Esophagus (tissue), 2 donors: ENCODE data around the gene PLXNC1. TPM values are rescaled to one million over a fixed set of nuclear protein-coding genes. Genes with fewer than 3 reads are reported as not detected.

Experiments used
- H3K27ac ChIP-seq, 2 donors: one replicate each; pipeline ENCODE4 v1.5.1; 2013; ENCODE audit warnings: low read depth in 2 of 2, mild to moderate bottlenecking in 2 of 2, inconsistent platforms in 1 of 2, low read length in 1 of 2, moderate library complexity in 1 of 2
- H3K27me3 ChIP-seq, 2 donors: one replicate each; pipeline ENCODE4 v1.6.1; 2013; ENCODE audit warnings: low read length in 2 of 2, control low read depth in 1 of 2, mild to moderate bottlenecking in 1 of 2; ENCODE audit not compliant: insufficient read depth in 2 of 2, control insufficient read depth in 1 of 2
- H3K36me3 ChIP-seq, 2 donors: one replicate each; pipeline ENCODE4 v1.6.1; 2013; ENCODE audit warnings: low read length in 1 of 2; ENCODE audit not compliant: control insufficient read depth in 2 of 2, insufficient read depth in 2 of 2
- H3K4me1 ChIP-seq, 2 donors: one replicate each; pipeline ENCODE4 v1.6.1; 2013; ENCODE audit warnings: low read length in 1 of 2; ENCODE audit not compliant: control insufficient read depth in 2 of 2, insufficient read depth in 2 of 2
- H3K4me3 ChIP-seq, 2 donors: one replicate each; pipeline ENCODE4 v1.5.1; 2013; ENCODE audit warnings: low read length in 2 of 2, mild to moderate bottlenecking in 2 of 2, low read depth in 1 of 2, moderate library complexity in 1 of 2
- H3K9me3 ChIP-seq, 2 donors: one replicate each; pipeline ENCODE4 v1.6.1; 2013; ENCODE audit warnings: mild to moderate bottlenecking in 2 of 2, low read depth in 1 of 2, low read length in 1 of 2, moderate library complexity in 1 of 2; ENCODE audit not compliant: control insufficient read depth in 2 of 2, insufficient read depth in 1 of 2
- WGBS, 2 donors: extraction: QIAGEN DNeasy Blood & Tissue Kit; methylation state at CpG; one replicate each; pipeline ENCODE4 v1.1.7; 2013; 5-methylcytosine and 5-hydroxymethylcytosine counted together
- polyA plus RNA-seq, 2 donors: library from polyadenylated mRNA; stranded (reverse); fragments of 200-250 nt; gene quantifications; one replicate each; pipeline ENCODE4 v1.2.3, GENCODE V29; 2013
- donor health status: healthy with polysubstance abuse.
- donor health status: Bipolar disorder and iron deficiency.

The PLXNC1 gene
- polyA plus RNA-seq, 2 donors: 0.24 to 0.41 TPM

GRCh38 chr12:94255006-94255405 lies 106.6 kb downstream of the PLXNC1 start:
- H3K27me3 ChIP-seq: no peaks in the 10 kb centered on the region
- WGBS, 2 donors: 80 to 81% methylated on average over 3 of the region's 3 CpGs
- no peak overlapping the region for H3K4me3 ChIP-seq
- H3K36me3 ChIP-seq: no peaks in the 10 kb centered on the region
- no peak overlapping the region for H3K27ac ChIP-seq
- H3K4me1 ChIP-seq: no peaks in the 10 kb centered on the region
- no peaks in the 10 kb centered on the region for H3K9me3 ChIP-seq

- no peak overlapping the region for H3K27ac ChIP-seq
- H3K27me3 ChIP-seq: no peaks in the 10 kb centered on the region
- no peak overlapping the region for H3K4me3 ChIP-seq
- H3K4me1 ChIP-seq: no peaks in the 10 kb centered on the region
- no peaks in the 10 kb centered on the region for H3K9me3 ChIP-seq
- no peaks in the 10 kb centered on the region for H3K36me3 ChIP-seq
Measured at GRCh38 chr12:94255428-94255827, 107.1 kb downstream of the PLXNC1 start.

- 72 to 80% methylated on average over 2 of the region's 2 CpGs for WGBS, 2 donors
- Histone ChIP-seq H3K4me1 (no peaks in the 10 kb centered on the region), H3K9me3 (no peaks in the 10 kb centered on the region), H3K4me3 (no peak overlapping the region), H3K27ac (no peak overlapping the region), H3K27me3 (no peaks in the 10 kb centered on the region), H3K36me3 (no peaks in the 10 kb centered on the region)
Measured at GRCh38 chr12:94258593-94258992, 110.2 kb downstream of the PLXNC1 start.

GRCh38 chr12:94260017-94260416 lies 111.6 kb downstream of the PLXNC1 start:
- H3K4me1 ChIP-seq: no peaks in the 10 kb centered on the region
- H3K36me3 ChIP-seq: no peaks in the 10 kb centered on the region
- no peak overlapping the region for H3K4me3 ChIP-seq
- H3K9me3 ChIP-seq: no peaks in the 10 kb centered on the region
- H3K27ac ChIP-seq: no peak overlapping the region
- no peaks in the 10 kb centered on the region for H3K27me3 ChIP-seq
- 94% methylated on average over 3 of the region's 3 CpGs for WGBS, 2 donors

GRCh38 chr12:94260717-94261116 lies 112.3 kb downstream of the PLXNC1 start:
- Histone ChIP-seq H3K36me3 (no peaks in the 10 kb centered on the region), H3K4me3 (no peak overlapping the region), H3K27me3 (no peaks in the 10 kb centered on the region), H3K9me3 (no peaks in the 10 kb centered on the region), H3K27ac (no peak overlapping the region), H3K4me1 (no peaks in the 10 kb centered on the region)
- WGBS, 2 donors: 84 to 88% methylated on average over 13 of the region's 13 CpGs

GRCh38 chr12:94261119-94261518 lies 112.7 kb downstream of the PLXNC1 start:
- WGBS, 2 donors: 93 to 95% methylated on average over 2 of the region's 2 CpGs
- Histone ChIP-seq H3K9me3 (no peaks in the 10 kb centered on the region), H3K27me3 (no peaks in the 10 kb centered on the region), H3K4me3 (no peak overlapping the region), H3K27ac (no peak overlapping the region), H3K36me3 (no peaks in the 10 kb centered on the region), H3K4me1 (no peaks in the 10 kb centered on the region)

- WGBS, 2 donors: 21 to 45% methylated on average over 3 of the region's 3 CpGs
- Histone ChIP-seq H3K4me1 (no peaks in the 10 kb centered on the region), H3K27ac (peak overlapping the region; percentile 71 to 89), H3K36me3 (no peaks in the 10 kb centered on the region), H3K9me3 (no peaks in the 10 kb centered on the region), H3K27me3 (no peaks in the 10 kb centered on the region), H3K4me3 (peak overlapping the region in 1 of 2 donors; percentile 65)
Measured at GRCh38 chr12:94261786-94262185, 113.4 kb downstream of the PLXNC1 start.

- H3K36me3 ChIP-seq: no peaks in the 10 kb centered on the region
- no peaks in the 10 kb centered on the region for H3K9me3 ChIP-seq
- WGBS, 2 donors: 7 to 13% methylated on average over 17 of the region's 17 CpGs
- peak overlapping the region; percentile 71 to 89 for H3K27ac ChIP-seq
- H3K4me1 ChIP-seq: no peaks in the 10 kb centered on the region
- no peaks in the 10 kb centered on the region for H3K27me3 ChIP-seq
- peak overlapping the region; percentile 61 to 65 for H3K4me3 ChIP-seq
Measured at GRCh38 chr12:94262228-94263010, 114.0 kb downstream of the PLXNC1 start.

GRCh38 chr12:94263011-94263811 lies 114.8 kb downstream of the PLXNC1 start:
- Histone ChIP-seq H3K27ac (peak overlapping the region; percentile 71 to 89), H3K27me3 (no peaks in the 10 kb centered on the region), H3K9me3 (no peaks in the 10 kb centered on the region), H3K4me3 (peak overlapping the region; percentile 61 to 65), H3K36me3 (no peaks in the 10 kb centered on the region), H3K4me1 (no peaks in the 10 kb centered on the region)
- WGBS, 2 donors: 67 to 70% methylated on average over 14 of the region's 14 CpGs
